GM19463 (cell line): Measurements from ENCODE around the gene DNAJB7.
A peak's percentile ranks its signal among the peaks of the same experiment; 100 is the strongest.
"Not testable (repeated sequence)": the region's sequence is repeated elsewhere in the genome, so short reads cannot be mapped to it uniquely, and the experiment has no call there.

Source experiments
- ATAC-seq: cut with Tn5 transposase; IDR thresholded peaks from one replicate; pipeline ENCODE4 v1.9.1; 2021; ENCODE audit warnings: mild to moderate bottlenecking, moderate library complexity; ENCODE audit not compliant: unreplicated experiment

DNAJB7 gene

DNA sequence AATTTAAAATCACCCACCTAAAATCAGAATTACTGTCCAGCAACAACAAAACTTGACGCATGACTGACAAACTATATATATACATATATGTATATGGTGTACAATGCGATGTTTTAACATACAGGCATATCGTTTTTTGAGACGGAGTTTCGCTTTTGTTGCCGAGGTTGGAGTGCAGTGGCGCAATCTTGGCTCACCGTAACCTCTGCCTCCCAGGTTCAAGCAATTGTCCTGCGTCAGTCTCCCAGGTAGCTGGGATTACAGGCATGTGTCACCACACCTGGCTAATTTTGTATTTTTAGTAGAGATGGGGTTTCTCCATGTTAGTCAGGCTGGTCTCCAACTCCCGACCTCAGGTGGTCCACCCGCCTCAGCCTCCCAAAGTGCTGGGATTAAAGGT, 16.1 kb downstream of the DNAJB7 start:
- ATAC-seq, result not testable (repeated sequence)

DNA sequence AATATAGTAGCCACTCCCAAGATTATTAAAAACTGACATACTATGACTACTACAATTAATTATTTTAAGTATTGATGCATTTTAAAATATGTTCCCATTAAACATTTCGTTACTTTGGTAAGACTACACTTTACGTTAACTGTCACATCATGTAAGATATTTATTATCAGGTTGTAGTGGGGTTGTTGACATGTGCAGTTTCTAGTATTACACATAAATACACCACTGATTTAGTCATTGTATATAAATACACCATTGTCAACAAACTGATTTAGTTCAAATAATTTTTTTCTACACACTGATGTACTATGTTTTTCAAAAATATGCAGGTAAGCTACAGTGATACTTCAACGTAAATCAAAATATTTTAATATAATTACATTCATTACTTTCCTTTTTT, 17.0 kb downstream of the DNAJB7 start:
- ATAC-seq, result no peak

DNA sequence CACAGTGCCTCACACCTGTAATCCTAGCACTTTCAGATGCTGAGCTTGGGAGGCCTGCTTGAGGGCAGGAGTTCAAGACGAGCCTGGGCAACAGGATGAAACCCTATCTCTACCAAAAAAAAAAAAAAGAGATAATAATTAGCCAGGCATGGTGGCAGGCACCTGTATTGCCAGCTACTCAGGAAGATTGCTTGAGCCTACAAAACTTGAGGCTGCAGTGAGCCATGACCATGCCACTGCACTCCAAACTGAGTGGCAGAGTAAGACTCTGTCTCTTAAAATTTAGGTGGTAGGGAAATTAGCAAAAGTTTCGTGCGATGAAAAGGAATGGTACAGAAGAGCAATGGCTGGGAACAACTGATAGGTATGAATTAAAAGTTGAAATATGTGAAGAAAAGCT, 23.4 kb downstream of the DNAJB7 start:
- ATAC-seq, result no peak

DNA sequence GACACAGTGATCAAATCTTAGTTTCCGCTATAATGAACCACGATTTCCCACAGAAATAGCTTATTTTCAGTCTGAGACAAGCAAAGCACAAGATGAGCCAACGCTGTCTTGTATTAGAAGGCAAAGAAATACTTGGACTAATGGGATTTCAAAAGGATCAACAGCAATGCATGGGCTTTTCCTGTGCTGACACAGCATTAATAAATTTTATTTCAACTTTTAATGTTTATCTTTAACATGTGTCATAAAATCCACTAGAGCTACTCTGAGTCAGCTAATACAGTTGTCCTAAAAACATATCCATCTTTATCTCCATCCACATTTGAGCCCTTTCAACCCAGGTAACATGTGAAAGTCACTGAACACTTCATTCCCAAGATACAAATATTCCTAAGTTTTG, 27.3 kb downstream of the DNAJB7 start:
- ATAC-seq, result no peak

DNA sequence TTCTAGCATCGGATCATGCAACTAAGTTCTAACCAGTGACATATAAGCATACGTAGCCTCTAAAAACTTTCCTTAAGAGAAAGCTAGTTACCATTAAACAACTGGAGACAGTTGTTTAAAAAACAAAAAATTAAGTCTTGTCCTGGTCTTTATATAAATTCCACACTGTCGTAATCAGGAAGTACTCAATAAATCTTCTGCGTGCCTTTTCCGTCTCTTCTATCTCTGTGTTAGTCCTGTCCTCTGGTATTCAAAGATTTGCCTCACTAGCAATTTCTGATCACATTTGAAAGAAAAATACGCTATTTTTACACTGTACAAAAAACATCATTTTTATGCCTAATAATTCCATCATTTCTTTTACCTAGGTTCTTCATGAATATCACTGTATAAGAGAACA, 32.8 kb downstream of the DNAJB7 start:
- no peak for ATAC-seq

DNA sequence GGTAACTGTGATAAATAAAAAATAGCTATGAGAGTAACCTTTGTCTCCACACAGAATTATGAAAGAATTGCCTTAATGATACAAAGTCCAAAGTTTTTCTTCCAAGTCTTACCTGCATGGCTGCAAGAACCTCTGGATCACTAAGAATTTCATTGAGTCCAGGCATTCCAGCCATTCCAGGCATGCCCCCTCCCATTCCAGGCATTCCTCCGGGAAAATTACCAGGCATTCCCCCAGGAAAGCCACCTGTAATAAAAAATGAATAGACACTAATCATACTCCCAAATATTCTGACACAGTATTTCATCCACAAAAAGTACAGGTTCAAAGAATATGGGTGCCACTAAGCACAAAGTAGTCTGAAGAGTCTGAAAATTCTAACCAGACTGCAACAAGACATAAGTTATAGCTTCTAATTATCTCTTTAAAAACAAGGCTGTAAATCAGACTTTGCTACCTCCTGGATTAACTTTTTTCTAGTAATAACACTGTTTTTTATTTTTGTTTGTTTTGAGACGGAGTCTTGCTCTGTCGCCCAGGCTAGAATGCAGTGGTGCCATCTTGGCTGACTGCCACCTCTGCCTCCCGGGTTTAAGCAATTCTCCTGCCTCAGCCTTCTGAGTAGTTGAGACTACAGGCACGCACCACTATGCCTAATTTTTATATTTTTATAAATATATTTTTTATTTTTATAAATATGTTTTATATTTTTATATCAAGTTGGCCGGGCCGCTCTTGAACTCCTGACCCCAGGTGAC, 34.8 kb downstream of the DNAJB7 start:
- no peak for ATAC-seq

DNA sequence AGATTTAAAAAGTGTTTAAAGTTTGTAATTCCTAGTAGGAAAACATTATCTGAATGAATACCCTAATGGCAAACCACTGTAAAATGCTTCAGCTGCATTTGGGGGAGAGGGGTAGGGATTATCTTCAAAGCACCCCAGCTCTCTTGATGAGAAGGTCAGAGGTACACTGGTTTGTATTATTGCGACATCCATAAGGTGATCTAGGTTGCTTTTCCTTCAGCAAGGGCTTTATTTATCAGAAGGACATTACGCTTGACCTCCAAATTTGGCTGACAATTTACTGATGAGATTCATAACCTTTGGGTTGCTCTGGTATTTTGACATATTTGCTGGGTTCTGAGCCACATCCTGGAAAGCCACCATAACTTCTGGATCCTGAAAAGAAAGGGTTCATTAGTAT, 35.6 kb downstream of the DNAJB7 start:
- not testable (repeated sequence) for ATAC-seq

DNA sequence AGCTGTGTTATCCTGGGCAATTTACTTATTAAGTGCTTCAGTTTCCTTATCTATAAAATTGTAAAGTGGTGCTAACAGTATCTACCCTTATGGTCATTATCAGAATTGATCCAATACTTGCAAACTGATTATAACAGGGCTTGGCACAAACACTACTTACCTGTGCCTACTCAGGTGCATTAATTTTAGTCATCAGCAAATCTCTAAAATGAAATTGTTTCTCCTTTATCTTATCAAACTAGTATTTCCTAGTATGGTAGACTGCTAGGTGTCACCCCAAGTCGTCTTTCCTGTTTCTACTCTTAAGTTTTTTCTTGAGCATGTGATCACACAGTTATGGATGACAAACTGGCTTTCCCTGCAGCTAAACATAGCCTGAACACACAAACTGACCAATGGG, 38.5 kb downstream of the DNAJB7 start:
- ATAC-seq, result no peak

DNA sequence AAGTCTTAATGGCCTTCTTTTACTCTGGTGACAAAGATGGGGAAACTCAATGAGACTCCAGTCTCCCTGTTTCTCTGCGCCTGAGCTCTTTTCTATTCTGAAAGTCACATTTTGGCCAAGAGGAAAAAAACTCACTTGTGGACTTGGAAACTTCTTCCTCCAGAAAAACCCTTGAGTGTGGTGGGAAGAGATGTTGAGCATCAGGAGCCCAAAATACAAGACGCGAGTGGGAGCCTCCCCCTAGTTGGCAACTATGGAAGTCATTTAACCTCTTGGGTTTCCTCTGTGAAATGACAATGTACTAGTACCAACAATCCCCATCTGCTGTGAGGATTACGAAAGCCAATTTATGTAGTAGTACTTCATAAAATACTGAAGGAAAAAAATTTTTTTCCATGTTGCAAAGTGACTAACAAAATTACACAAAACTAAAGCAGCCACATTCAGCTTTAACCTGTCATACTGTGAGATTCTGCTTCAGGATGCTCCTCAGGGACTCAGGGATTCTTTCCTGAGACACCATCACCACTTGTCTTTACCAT, 42.2 kb downstream of the DNAJB7 start:
- no peak for ATAC-seq

DNA sequence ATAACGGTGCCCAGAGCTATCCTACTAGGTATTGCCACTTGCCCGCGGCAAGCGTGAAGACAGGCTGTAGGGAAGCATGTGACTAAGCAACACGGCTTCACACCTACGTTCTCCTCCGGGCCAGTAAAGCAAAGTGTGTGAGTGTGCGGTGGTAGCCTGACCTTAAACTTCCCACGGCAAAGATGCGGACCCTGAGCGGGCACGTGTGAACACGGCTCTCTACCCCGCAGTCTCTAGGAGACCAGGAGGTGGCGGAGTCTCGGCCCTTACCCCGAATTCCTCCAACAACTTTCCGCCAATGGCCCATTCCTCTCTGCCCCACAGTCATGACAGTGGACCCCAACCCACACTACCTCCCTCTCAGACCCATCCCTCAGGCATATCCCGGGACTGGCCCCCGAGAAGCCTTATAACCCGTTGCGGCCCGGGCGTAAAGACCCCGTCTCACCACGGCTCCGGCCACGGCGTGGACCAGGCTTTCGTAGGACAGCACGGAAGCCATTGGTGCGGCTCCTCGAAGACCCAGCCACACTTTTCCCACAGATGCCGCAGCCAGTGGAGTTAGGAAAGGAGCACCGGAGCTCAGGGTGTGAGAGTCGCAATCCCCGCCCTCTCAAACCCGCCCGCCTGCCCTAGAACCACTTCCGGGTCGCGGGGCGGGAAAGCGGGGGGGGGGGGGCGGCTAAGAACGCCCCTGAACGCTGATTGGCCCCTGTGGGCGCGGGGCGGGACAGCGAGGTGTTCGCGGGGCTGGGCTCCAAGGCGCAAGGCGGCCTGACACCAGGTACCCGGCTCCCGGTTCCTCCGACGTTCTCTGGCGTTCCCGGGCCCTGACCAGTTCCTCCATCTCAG, 42.9 kb downstream of the DNAJB7 start, which contains the start of gene SLC25A17:
TSS of gene SLC25A17 (minus strand) at position 600 of the 852 bp plus-strand sequence. CDS start at position 502, 98 bp downstream.
- peak; percentile 88 for ATAC-seq

DNA sequence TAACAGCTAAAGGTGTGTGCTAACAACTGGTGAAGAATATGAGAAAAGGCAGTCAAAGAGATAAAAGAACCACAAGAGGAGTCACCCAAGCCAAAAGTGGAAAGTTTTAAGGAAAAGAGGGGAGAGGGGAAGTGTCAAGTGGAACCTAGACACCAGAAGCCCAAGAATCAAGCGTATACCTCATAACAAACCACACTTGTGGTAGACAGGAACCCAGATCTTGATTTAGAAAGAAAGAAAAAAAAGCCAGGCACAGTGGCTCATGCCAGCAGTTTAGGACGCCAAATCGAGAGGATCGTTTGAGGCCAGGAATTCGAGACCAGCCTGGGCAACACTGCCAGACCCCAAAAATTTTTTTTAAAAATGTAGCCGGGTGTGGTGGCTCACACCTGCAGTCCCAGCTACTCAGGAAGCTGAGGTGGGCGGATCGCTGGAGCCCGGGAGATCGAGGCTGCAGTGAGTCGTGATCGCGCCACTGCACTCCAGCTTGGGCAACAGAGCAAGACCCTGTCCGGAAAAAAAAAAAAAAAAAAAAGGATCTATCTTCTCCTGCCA, 43.6 kb downstream of the DNAJB7 start:
- ATAC-seq, result no peak

DNA sequence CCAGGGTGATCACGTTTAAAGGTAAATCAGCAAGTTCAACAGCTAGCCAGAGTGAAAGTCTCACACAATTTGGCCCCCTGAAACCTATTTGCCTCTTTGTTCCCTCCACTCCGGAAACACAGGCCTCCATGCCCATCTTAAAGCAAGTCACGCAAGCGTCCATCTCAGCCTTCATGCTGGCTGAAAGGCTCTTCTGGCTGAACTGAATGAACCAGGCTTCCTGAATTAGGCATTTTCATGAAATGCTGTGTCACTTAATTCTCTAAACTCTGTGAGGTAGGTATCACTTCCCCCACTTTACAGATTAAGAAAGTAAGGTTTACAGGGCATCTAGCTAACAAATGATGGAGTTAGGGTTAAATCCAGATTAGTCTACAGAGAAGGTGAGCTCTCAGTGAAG, 44.2 kb downstream of the DNAJB7 start:
- ATAC-seq, result no peak

DNA sequence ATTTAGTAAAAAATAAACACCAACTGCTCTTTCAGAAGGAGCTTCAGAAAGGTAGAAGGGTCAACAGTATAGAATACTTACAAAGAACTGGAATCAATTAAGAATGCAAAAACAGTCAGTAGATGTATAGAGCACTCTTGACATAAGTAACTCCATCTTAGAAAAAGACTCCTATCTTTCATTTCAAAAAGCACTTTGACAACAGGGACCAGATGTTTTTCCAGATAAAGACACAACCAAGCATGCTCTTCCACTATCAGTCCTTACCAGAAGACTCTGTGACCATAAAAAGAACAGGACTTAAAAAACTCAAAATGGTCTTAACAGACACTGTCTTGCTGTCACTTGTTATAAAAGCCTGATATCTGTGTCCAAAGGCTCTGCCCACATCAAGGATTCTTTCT, 48.0 kb downstream of the DNAJB7 start:
- no peak for ATAC-seq
